Type B pancreatic cell (in vitro differentiated cells): ENCODE results near the gene TMCO6. TPM values are rescaled to one million over a fixed set of nuclear protein-coding genes. Genes with fewer than 3 reads are reported as not detected.

ENCODE experiments used
- DNase-seq: peaks from one replicate; pipeline ENCODE4 v3.0.0; 2021; ENCODE audit warnings: mixed read lengths; ENCODE audit not compliant: unreplicated experiment; ENCODE audit errors: extremely low spot score
- H3K27ac Mint-ChIP-seq: 2 replicates; pipeline ENCODE4 v1.8.0; 2021; ENCODE audit warnings: mild to moderate bottlenecking, mixed read lengths
- H3K27me3 Mint-ChIP-seq: 2 replicates; pipeline ENCODE4 v1.8.0; 2021; ENCODE audit warnings: mixed read lengths
- H3K36me3 Mint-ChIP-seq: 2 replicates; pipeline ENCODE4 v1.8.0; 2021; ENCODE audit warnings: mixed read lengths
- H3K4me1 Mint-ChIP-seq: one replicate; pipeline ENCODE4 v1.8.0; 2021; ENCODE audit warnings: mixed read lengths; ENCODE audit not compliant: unreplicated experiment
- H3K4me3 Mint-ChIP-seq: 2 replicates; pipeline ENCODE4 v1.8.0; 2021; ENCODE audit warnings: mild to moderate bottlenecking, mixed read lengths
- H3K9me3 Mint-ChIP-seq: 2 replicates; pipeline ENCODE4 v1.8.0; 2021; ENCODE audit warnings: mixed read lengths
- CTCF ChIP-seq: fragments of 200-600 bp; sonication (generic); conservative IDR thresholded peaks from 2 replicates; pipeline ENCODE4 v1.5.0; 2021; ENCODE audit warnings: antibody characterized with exemption, mild to moderate bottlenecking
- total RNA-seq: library from RNA; stranded (reverse); gene quantifications from 2 replicates; pipeline ENCODE4 v1.2.1, GENCODE V29; 2021; ENCODE audit warnings: low replicate concordance

TMCO6 gene
- total RNA-seq, 1 donor from 2014 or later: 29.4 TPM

GRCh38 chr5:140631036-140631417 is 8.2 kb upstream of the TMCO6 start:
- Mint-ChIP-seq H3K27ac (no peak overlapping the region), H3K9me3 (no peaks in the 10 kb centered on the region), H3K4me1 (no peaks in the 10 kb centered on the region), H3K4me3 (no peak overlapping the region), H3K27me3 (no peaks in the 10 kb centered on the region), H3K36me3 (no peaks in the 10 kb centered on the region)
- TF ChIP-seq CTCF: no peak
- DNase-seq: no peak

GRCh38 chr5:140631831-140632365 is 7.4 kb upstream of the TMCO6 start:
- no peak overlapping the region for H3K27ac Mint-ChIP-seq
- no peak overlapping the region for H3K4me3 Mint-ChIP-seq
- H3K9me3 Mint-ChIP-seq: no peaks in the 10 kb centered on the region
- no peaks in the 10 kb centered on the region for H3K27me3 Mint-ChIP-seq
- H3K4me1 Mint-ChIP-seq: no peaks in the 10 kb centered on the region
- no peaks in the 10 kb centered on the region for H3K36me3 Mint-ChIP-seq
- no peak for DNase-seq
- no peak for TF ChIP-seq CTCF

GRCh38 chr5:140632366-140633020 is 6.8 kb upstream of the TMCO6 start:
- Mint-ChIP-seq H3K4me1 (no peaks in the 10 kb centered on the region), H3K27ac (no peak overlapping the region), H3K9me3 (no peaks in the 10 kb centered on the region), H3K36me3 (no peaks in the 10 kb centered on the region), H3K27me3 (no peaks in the 10 kb centered on the region), H3K4me3 (no peak overlapping the region)
- no peak for TF ChIP-seq CTCF
- DNase-seq: no peak

- no peak within 1 kb of the TSS for H3K4me3 Mint-ChIP-seq
- H3K9me3 Mint-ChIP-seq: no peaks in the 10 kb centered on the region
Measured at GRCh38 chr5:140633021-140633471, 6.2 kb upstream of the TMCO6 start, which contains the start of gene CD14. Gene CD14, minus strand, starts transcription at chr5:140633175. Its CDS starts 104 bp downstream, at chr5:140633071.

GRCh38 chr5:140633501-140633900 is 5.8 kb upstream of the TMCO6 start:
- no peaks in the 10 kb centered on the region for H3K27me3 Mint-ChIP-seq
- H3K9me3 Mint-ChIP-seq: no peaks in the 10 kb centered on the region
- peaks cover 4% of the 10 kb centered on the region for H3K4me1 Mint-ChIP-seq
- H3K36me3 Mint-ChIP-seq: no peaks in the 10 kb centered on the region
- H3K4me3 Mint-ChIP-seq: no peak overlapping the region
- no peak for TF ChIP-seq CTCF
- DNase-seq: no peak
- H3K27ac Mint-ChIP-seq: no peak overlapping the region

More at GRCh38 chr5:140633021-140633471, 6.2 kb upstream of the TMCO6 start, which contains the start of gene CD14:
- H3K4me1 Mint-ChIP-seq: peaks cover under 1% of the 10 kb centered on the region
- no peaks in the 10 kb centered on the region for H3K36me3 Mint-ChIP-seq
- no peaks in the 10 kb centered on the region for H3K27me3 Mint-ChIP-seq
- TF ChIP-seq CTCF: no peak
- no peak for DNase-seq
- H3K27ac Mint-ChIP-seq: no peak within 1 kb of the TSS
